Transverse colon (tissue), 4 donors: ENCODE data around the gene OR6B2. TPM values are rescaled to one million over a fixed set of nuclear protein-coding genes. Genes with fewer than 3 reads are reported as not detected.

Experiments
- DNase-seq: peaks from one replicate; pipeline ENCODE4 v3.0.0-alpha.2; 2019
- H3K27ac ChIP-seq, 4 donors: fragments of 200-600 bp; sonication (generic); 2 replicates each; pipeline ENCODE4 v1.5.1; 2016 to 2018; ENCODE audit warnings: inconsistent platforms in 4 of 4
- H3K27me3 ChIP-seq: fragments of 200-600 bp; sonication (generic); 2 replicates; pipeline ENCODE4 v1.5.1; 2017; ENCODE audit warnings: inconsistent platforms
- H3K36me3 ChIP-seq, 4 donors: fragments of 200-600 bp; sonication (generic); 2 replicates each; pipeline ENCODE4 v1.5.1; 2017 to 2019; ENCODE audit warnings: inconsistent platforms in 4 of 4
- H3K4me1 ChIP-seq, 4 donors: fragments of 200-600 bp; sonication (generic); 2 replicates each; pipeline ENCODE4 v1.5.1; 2017 to 2020; ENCODE audit warnings: inconsistent platforms in 4 of 4
- H3K4me3 ChIP-seq, 4 donors: fragments of 200-600 bp; sonication (generic); 1 replicate in 1 of 4; 2 replicates in 3 of 4; pipeline versions ENCODE4 v1.5.1 to v1.6.1; 2017 to 2019; ENCODE audit warnings: inconsistent platforms in 4 of 4
- H3K9me3 ChIP-seq, 2 donors: fragments of 200-600 bp; sonication (generic); 2 replicates each; pipeline ENCODE4 v1.5.1; 2017 to 2019; ENCODE audit warnings: inconsistent platforms in 2 of 2
- EP300 ChIP-seq: sonication (generic); formaldehyde crosslinking; IDR thresholded peaks from one replicate; pipeline ENCODE4 v1.6.1; 2017; ENCODE audit warnings: antibody characterized with exemption, low read depth
- POLR2A ChIP-seq: fragments of 450-650 bp; IDR thresholded peaks from one replicate; pipeline ENCODE4 v1.6.1; 2016; ENCODE audit warnings: antibody characterized with exemption, mild to moderate bottlenecking, moderate library complexity
- POLR2AphosphoS5 ChIP-seq, 3 donors: sonication (generic); formaldehyde crosslinking; IDR thresholded peaks; one replicate each; pipeline ENCODE4 v1.6.1; 2016; ENCODE audit warnings: antibody characterized with exemption in 3 of 3
- WGBS, 2 donors: methylation state at CpG; one replicate each; pipeline ENCODE4 v1.1.5; 2018; ENCODE audit warnings: low coverage in 1 of 2; 5-methylcytosine and 5-hydroxymethylcytosine counted together
- in situ Hi-C, 4 donors: fragments of 200-750 bp; cut with MboI; loops; one replicate each; pipeline versions ENCODE4 v1.15.0 to v1.15.1; 2017; ENCODE audit warnings: low sequenced_read_pairs in 3 of 4, low pct_ligation_motif_present in 1 of 4, low pct_unique_long_range_greater_than_20kb in 1 of 4
- intact Hi-C: fragments of 100-400 bp; cut with DNase I; formaldehyde crosslinking; loops from one replicate; pipeline ENCODE4 v1.15.1; 2023; ENCODE audit warnings: low total_unique reads
- total RNA-seq, 4 donors: library from RNA; depleted of rRNA; stranded (reverse); fragments of >200 nt; gene quantifications; one replicate each; pipeline ENCODE4 v1.1.0, GENCODE V29; 2016
- TF ChIP-seq, protein P1 (sequence below), 5 experiments: fragments of 200-600 bp in 3 of 5; fragments of 450-650 bp in 2 of 5; sonication (generic) in 3 of 5; IDR thresholded peaks; 1 replicate in 2 of 5; 2 replicates in 3 of 5; pipeline ENCODE4 v1.5.1; 2016 to 2017; ENCODE audit warnings: antibody characterized with exemption in 5 of 5, inconsistent platforms in 3 of 5, mild to moderate bottlenecking in 2 of 5, moderate library complexity in 1 of 5

OR6B2 gene
- total RNA-seq = not detected

DNA sequence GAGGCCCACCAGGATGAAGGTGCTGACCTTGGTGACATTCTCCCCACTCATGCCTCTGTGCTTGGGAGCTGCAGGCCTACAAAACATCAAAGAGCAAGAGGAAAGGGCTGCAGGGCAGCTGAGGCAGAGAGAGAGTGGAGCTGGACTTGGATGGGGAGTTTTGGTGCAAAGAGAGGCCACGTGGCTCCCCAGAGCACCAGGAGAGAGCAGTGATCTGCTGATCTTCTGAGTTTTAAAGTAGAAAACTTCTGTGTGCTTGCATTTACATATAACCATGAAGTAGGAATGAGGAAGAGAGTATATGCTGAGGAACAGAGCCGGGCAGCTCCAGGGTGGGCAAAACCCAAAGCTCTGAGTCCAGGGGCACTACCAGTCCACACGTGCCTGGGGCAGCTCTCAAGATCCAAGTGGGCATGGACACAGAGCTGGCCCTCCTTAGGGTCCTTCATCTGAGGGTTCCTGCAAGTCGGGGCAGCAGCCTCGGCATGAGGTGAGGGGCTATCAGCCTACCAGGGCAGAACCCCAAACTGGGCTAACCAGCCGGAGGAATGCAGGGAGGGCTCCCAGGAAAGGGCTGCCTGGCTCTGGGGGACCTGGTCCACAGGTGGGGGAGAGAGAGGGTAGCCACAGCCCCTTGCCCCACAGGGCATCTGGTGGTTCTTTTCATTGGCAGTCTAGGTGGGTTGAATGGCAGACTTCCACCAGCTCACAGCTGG, at the start of gene OR6B2:
TSS of gene OR6B2 (minus strand) at position 51 of the 716 bp plus-strand sequence. CDS start at position 51, 0 bp downstream.
- in situ Hi-C loops = no loop called here
- TF ChIP-seq, protein P1, sequence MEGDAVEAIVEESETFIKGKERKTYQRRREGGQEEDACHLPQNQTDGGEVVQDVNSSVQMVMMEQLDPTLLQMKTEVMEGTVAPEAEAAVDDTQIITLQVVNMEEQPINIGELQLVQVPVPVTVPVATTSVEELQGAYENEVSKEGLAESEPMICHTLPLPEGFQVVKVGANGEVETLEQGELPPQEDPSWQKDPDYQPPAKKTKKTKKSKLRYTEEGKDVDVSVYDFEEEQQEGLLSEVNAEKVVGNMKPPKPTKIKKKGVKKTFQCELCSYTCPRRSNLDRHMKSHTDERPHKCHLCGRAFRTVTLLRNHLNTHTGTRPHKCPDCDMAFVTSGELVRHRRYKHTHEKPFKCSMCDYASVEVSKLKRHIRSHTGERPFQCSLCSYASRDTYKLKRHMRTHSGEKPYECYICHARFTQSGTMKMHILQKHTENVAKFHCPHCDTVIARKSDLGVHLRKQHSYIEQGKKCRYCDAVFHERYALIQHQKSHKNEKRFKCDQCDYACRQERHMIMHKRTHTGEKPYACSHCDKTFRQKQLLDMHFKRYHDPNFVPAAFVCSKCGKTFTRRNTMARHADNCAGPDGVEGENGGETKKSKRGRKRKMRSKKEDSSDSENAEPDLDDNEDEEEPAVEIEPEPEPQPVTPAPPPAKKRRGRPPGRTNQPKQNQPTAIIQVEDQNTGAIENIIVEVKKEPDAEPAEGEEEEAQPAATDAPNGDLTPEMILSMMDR (IDR thresholded peaks at IDR 0.05) = no peak
- TF ChIP-seq POLR2AphosphoS5 (IDR thresholded peaks at IDR 0.05) = no peak
- TF ChIP-seq POLR2A = no peak
- no peak for TF ChIP-seq EP300

DNA sequence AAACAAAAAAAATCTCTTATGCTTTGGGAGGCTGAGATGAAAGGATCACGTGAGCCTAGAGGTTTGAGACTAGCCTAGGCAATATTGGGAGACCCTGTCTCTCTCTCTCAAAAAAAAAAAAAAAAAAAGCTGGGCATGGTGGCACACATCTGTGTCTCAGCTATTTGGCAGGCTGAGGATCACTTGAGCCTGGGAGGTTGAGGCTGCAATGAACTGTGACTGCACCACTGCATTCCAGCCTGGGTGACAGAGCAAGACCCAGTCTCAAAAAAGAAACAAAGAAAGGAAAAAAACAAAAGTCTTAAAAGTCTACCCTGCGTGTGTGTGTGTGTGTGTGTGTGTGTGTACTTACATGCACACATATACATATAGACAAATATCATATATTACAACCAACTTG, 48.4 kb upstream of the OR6B2 start:
- no peaks in the 10 kb centered on the region for H3K36me3 ChIP-seq
- DNase-seq = no peak
- TF ChIP-seq EP300 (no peak), POLR2AphosphoS5 (IDR thresholded peaks at IDR 0.05) (no peak), POLR2A (no peak)
- TF ChIP-seq, protein P1 (IDR thresholded peaks at IDR 0.05) = no peak
- no peak overlapping the region for H3K4me3 ChIP-seq
- no peak overlapping the region for H3K27ac ChIP-seq
- intact Hi-C loops = no loop called here
- H3K4me1 ChIP-seq = no peaks in the 10 kb centered on the region
- peaks cover 8% of the 10 kb centered on the region for H3K27me3 ChIP-seq
- in situ Hi-C loops = no loop called here
- peaks cover 8 to 12% of the 10 kb centered on the region in 2 donors for H3K9me3 ChIP-seq
- 55 to 56% methylated on average over 2 of the region's 2 CpGs for WGBS, 2 donors

More for the DNA sequence above, at the start of gene OR6B2:
- no peaks in the 10 kb centered on the region for H3K4me1 ChIP-seq
- H3K36me3 ChIP-seq = no peaks in the 10 kb centered on the region
- peaks cover 14% of the 10 kb centered on the region for H3K27me3 ChIP-seq
- 63% methylated on average over 6 of the region's 6 CpGs; no CpG with 5 or more reads in 1 of the 2 donors for WGBS, 2 donors
- intact Hi-C loops = no loop called here
- no peak within 1 kb of the TSS for H3K27ac ChIP-seq
- no peak for DNase-seq
- H3K9me3 ChIP-seq = no peaks in the 10 kb centered on the region
- H3K4me3 ChIP-seq = no peak within 1 kb of the TSS

DNA sequence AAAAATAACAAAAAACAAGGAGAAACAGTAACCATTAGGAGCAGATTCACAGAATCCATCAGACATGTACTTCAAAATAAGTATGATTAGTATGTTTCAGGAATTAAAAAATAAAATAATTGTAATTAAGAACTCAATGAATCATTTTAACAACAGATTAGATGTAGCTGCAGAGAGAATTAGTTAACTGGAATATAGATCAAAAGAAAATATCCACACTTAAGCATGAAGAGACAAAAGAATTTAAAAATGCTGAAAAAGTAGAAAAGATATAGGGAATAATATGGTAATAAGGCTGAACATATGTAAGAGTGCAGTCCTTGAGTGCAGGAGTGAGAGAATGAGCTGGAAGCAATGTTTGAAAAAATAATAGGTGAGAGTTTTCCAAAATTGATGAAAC, 47.2 kb upstream of the OR6B2 start:
- no peak overlapping the region for H3K27ac ChIP-seq
- TF ChIP-seq POLR2AphosphoS5 (IDR thresholded peaks at IDR 0.05) = no peak
- TF ChIP-seq POLR2A = no peak
- TF ChIP-seq, protein P1 (IDR thresholded peaks at IDR 0.05) = no peak
- TF ChIP-seq EP300 = no peak
- intact Hi-C loops = no loop called here
- H3K36me3 ChIP-seq = no peaks in the 10 kb centered on the region
- no peaks in the 10 kb centered on the region for H3K4me1 ChIP-seq
- no peak for DNase-seq
- peaks cover 8 to 12% of the 10 kb centered on the region in 2 donors for H3K9me3 ChIP-seq
- H3K4me3 ChIP-seq = no peak overlapping the region
- in situ Hi-C loops = no loop called here
- peaks cover 8% of the 10 kb centered on the region for H3K27me3 ChIP-seq

DNA sequence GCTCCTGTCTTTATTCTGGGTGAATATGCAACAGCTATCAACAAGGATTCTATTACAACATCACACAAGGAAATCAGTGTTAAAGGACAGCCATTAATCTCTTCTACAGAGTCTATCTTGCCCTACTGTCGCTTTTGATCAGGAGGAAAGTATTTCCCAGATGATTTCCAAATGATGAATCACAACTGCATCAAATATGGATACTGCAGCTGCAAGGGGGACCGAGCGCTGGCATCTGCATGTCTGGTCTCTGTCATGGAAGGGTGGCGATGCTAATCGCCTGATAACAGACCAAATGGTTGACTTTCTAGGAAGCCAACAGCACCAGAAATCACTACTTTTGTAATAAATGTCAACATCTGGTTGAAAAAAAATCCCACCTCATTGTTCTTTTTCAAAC, 44.3 kb upstream of the OR6B2 start:
- Histone ChIP-seq H3K4me3 (no peak overlapping the region), H3K9me3 (peaks cover 8 to 12% of the 10 kb centered on the region in 2 donors), H3K27ac (no peak overlapping the region), H3K36me3 (no peaks in the 10 kb centered on the region), H3K27me3 (peaks cover 13% of the 10 kb centered on the region), H3K4me1 (no peaks in the 10 kb centered on the region)
- in situ Hi-C loops (no loop called here), intact Hi-C loops (no loop called here)
- 60 to 74% methylated on average over 2 to 5 of the region's 5 CpGs for WGBS, 2 donors
- no peak for DNase-seq
- TF ChIP-seq, protein P1 (IDR thresholded peaks at IDR 0.05) = no peak
- TF ChIP-seq EP300 (no peak), POLR2A (no peak), POLR2AphosphoS5 (IDR thresholded peaks at IDR 0.05) (no peak)
